Esophagus squamous epithelium (tissue), 5 donors: ENCODE results near the gene HMG20A. TPM values are rescaled to one million over a fixed set of nuclear protein-coding genes. Genes with fewer than 3 reads are reported as not detected.

Experiments used
- DNase-seq: peaks from one replicate; lab custom pipeline; 2025; lab: John Stamatoyannopoulos, UW
- H3K27ac ChIP-seq, 4 donors: fragments of 200-600 bp; sonication (generic); one replicate each; pipeline ENCODE4 v1.5.1; 2016 to 2019; ENCODE audit warnings: mild to moderate bottlenecking in 1 of 4
- H3K27me3 ChIP-seq, 4 donors: fragments of 200-600 bp; sonication (generic); 1 replicate in 3 of 4; 2 replicates in 1 of 4; pipeline versions ENCODE4 v1.5.1 to v1.6.0; 2017 to 2021; ENCODE audit warnings: antibody characterized with exemption in 1 of 4
- H3K36me3 ChIP-seq, 3 donors: fragments of 200-600 bp; sonication (generic); one replicate each; pipeline ENCODE4 v1.5.1; 2016 to 2019
- H3K4me1 ChIP-seq, 3 donors: fragments of 200-600 bp; sonication (generic); one replicate each; pipeline ENCODE4 v1.5.1; 2017 to 2019
- H3K4me3 ChIP-seq, 4 donors: fragments of 200-600 bp; sonication (generic); 1 replicate in 3 of 4; 2 replicates in 1 of 4; pipeline ENCODE4 v1.5.1; 2016 to 2019; ENCODE audit warnings: mild to moderate bottlenecking in 2 of 4, moderate library complexity in 1 of 4
- H3K9me3 ChIP-seq, 3 donors: fragments of 200-600 bp; sonication (generic); one replicate each; pipeline ENCODE4 v1.5.1; 2016 to 2019
- CTCF ChIP-seq, 6 experiments: fragments of 450-650 bp in 4 of 6; fragments of 200-600 bp in 2 of 6; sonication (generic) in 2 of 6; IDR thresholded peaks; one replicate each; pipeline ENCODE4 v1.5.1; 2016 to 2019; ENCODE audit warnings: antibody characterized with exemption in 6 of 6, mild to moderate bottlenecking in 4 of 6, moderate library complexity in 4 of 6
- POLR2A ChIP-seq, 4 donors: fragments of 450-650 bp; IDR thresholded peaks; one replicate each; pipeline ENCODE4 v1.6.1; 2017; ENCODE audit warnings: antibody characterized with exemption in 4 of 4, mild to moderate bottlenecking in 4 of 4, moderate library complexity in 3 of 4
- whole genome bisulfite sequencing, 2 donors: methylation state at CpG; one replicate each; pipeline ENCODE4 v1.1.5; 2018; 5-methylcytosine and 5-hydroxymethylcytosine counted together
- intact Hi-C: fragments of 100-400 bp; cut with DNase I; formaldehyde crosslinking; loops from one replicate; pipeline ENCODE4 v1.15.0; 2022
- total RNA-seq, 4 donors: library from RNA; depleted of rRNA; stranded (reverse); fragments of >200 nt; gene quantifications; one replicate each; pipeline ENCODE4 v1.1.0, GENCODE V29; 2016
- donor health status: DM: yes; HTN: yes; CAD: no.

HMG20A gene
- total RNA-seq, 4 donors from 2014 or later = 7.9 to 22.7 (median 12.9) TPM

DNA sequence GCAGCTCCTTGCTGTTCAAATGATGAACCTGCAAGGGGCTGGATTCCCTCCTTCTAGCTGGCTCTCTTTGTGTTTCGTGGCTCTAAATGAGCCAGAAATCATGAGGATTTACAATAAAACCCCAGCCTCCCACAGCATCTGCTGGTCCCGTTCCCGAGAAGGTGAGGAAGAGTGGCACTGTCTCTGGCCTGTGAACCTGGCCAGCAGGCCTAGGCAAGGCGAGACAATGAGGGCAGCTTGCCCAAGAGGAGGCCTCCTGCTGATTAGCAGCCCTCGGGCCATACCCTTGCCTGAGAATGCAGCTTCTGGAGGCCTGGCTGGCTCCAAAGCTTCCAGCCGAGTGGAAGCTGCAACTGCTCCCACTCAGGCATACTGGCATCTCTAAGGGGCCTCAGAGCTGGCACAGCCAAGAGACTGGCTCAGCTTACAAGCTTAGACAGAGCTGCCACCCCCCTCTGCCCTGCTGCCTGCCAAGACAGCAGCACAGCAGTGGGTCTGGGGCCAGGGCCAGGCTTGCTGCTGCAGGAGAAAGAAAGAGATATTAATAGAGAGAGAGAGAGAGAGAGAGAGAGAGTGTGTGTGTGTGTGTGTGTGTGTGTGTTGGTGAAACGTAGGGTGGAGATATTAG, 76.5 kb downstream of the HMG20A start:
- Histone ChIP-seq H3K36me3 (no peaks in the 10 kb centered on the region), H3K27me3 (no peaks in the 10 kb centered on the region), H3K4me3 (peak overlapping the region in 2 of 4 donors; percentile 20 to 44), H3K9me3 (no peaks in the 10 kb centered on the region), H3K27ac (peak overlapping the region; percentile 56 to 84 (median 75)), H3K4me1 (peaks cover 16 to 73% (median 29%) of the 10 kb centered on the region in 3 donors)
- TF ChIP-seq CTCF (IDR thresholded peaks at IDR 0.05) (peak in 1 of 6 experiments; percentile 29), POLR2A (IDR thresholded peaks at IDR 0.05) (no peak)
- intact Hi-C loops = loop anchor here (10.0 kb wide), 1 partner anchor 312 kb away; no protein-coding TSS in a partner anchor
- DNase-seq = no peak
- WGBS, 2 donors = 29 to 31% methylated on average over 3 to 4 of the region's 7 CpGs

GRCh38 chr15:77497942-77498361, 77.3 kb downstream of the HMG20A start:
- WGBS, 2 donors = 30 to 34% methylated on average over 5 to 6 of the region's 6 CpGs
- Histone ChIP-seq H3K4me1 (peaks cover 16 to 73% (median 29%) of the 10 kb centered on the region in 3 donors), H3K4me3 (no peak overlapping the region), H3K9me3 (no peaks in the 10 kb centered on the region), H3K27me3 (no peaks in the 10 kb centered on the region), H3K27ac (peak overlapping the region in 3 of 4 donors; percentile 57 to 84 (median 72)), H3K36me3 (no peaks in the 10 kb centered on the region)
- DNase-seq = no peak
- intact Hi-C loops = loop anchor here (10.0 kb wide), 1 partner anchor 313 kb away; no protein-coding TSS in a partner anchor
- no peak for TF ChIP-seq POLR2A (IDR thresholded peaks at IDR 0.05)
- TF ChIP-seq CTCF (IDR thresholded peaks at IDR 0.05) = no peak

- Histone ChIP-seq H3K27ac (peak overlapping the region in 1 of 4 donors; percentile 84), H3K36me3 (no peaks in the 10 kb centered on the region), H3K27me3 (no peaks in the 10 kb centered on the region), H3K4me3 (no peak overlapping the region), H3K9me3 (no peaks in the 10 kb centered on the region), H3K4me1 (peaks cover 16 to 64% (median 29%) of the 10 kb centered on the region in 3 donors)
- TF ChIP-seq CTCF (IDR thresholded peaks at IDR 0.05) (no peak), POLR2A (IDR thresholded peaks at IDR 0.05) (no peak)
- no peak for DNase-seq
- intact Hi-C loops = loop anchor here (10.0 kb wide), 1 partner anchor 314 kb away; no protein-coding TSS in a partner anchor
- WGBS, 2 donors = 77 to 84% methylated on average over 4 of the region's 4 CpGs
Measured at GRCh38 chr15:77499087-77499760, 78.5 kb downstream of the HMG20A start.

DNA sequence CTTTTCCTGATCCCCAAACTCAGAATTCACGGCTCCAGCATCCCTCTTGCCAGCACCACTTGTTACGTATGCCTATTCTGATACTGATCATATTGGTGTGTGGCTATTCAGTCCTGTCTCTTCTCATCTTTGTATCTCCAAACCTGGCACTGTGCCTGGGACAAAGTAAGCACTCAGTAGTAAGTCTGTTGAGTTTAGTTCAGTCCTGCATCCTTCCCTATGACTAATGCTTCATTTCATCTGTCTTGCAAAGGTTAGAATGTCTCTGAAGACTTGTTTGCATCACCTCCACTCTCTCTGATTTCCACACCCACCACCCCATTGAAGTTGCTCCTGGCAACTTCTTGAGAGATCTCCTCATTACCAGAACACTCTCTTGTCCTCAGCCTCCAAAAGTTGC, 80.3 kb downstream of the HMG20A start:
- Histone ChIP-seq H3K27me3 (no peaks in the 10 kb centered on the region), H3K4me3 (no peak overlapping the region), H3K4me1 (peaks cover 17 to 60% (median 35%) of the 10 kb centered on the region in 3 donors), H3K9me3 (no peaks in the 10 kb centered on the region), H3K27ac (no peak overlapping the region), H3K36me3 (no peaks in the 10 kb centered on the region)
- intact Hi-C loops = loop anchor here (10.0 kb wide), 1 partner anchor 386 kb away; no protein-coding TSS in a partner anchor
- TF ChIP-seq CTCF (IDR thresholded peaks at IDR 0.05) = no peak
- no peak for TF ChIP-seq POLR2A (IDR thresholded peaks at IDR 0.05)
- 20 to 50% methylated on average over 2 of the region's 2 CpGs for WGBS, 2 donors
- DNase-seq = no peak
